Astrocyte of the hippocampus (primary cell): Measurements from ENCODE around the gene ZNF148.
A peak's percentile ranks its signal among the peaks of the same experiment; 100 is the strongest.
"Not testable (repeated sequence)": the region's sequence is repeated elsewhere in the genome, so short reads cannot be mapped to it uniquely, and the experiment has no call there.

Source experiments
- DNase-seq: peaks from one replicate; pipeline ENCODE4 v3.0.0; 2011; ENCODE audit warnings: low read depth, low spot score

The ZNF148 gene

DNA sequence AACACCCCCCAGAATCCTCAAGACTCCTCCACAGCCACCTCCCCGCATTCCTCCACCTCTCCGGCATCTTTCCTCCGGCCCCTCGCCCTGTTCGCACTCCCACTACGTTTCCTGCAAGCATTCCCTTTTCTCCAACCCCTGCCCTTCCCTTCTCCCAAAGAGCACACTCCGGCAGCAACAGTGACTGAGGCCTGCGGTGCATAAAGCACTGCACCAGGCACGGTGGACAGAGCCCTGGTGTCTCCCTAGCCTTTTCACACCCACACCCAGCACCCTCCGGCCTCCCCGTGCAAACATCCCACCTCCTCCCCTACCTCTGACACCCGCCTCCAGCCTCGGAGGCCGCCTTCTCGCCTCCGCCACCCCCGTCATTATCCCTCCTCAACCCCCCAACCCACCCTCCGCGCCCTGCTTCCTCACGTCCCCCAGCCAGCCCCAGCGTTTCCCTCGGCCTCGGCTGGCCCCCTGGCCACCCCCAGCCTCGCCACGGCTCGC, 577 bp downstream of the ZNF148 start:
- peak; percentile 69 for DNase-seq

GRCh38 chr3:125367403-125368230, 7.5 kb downstream of the ZNF148 start:
- peak; percentile 54 for DNase-seq

DNA sequence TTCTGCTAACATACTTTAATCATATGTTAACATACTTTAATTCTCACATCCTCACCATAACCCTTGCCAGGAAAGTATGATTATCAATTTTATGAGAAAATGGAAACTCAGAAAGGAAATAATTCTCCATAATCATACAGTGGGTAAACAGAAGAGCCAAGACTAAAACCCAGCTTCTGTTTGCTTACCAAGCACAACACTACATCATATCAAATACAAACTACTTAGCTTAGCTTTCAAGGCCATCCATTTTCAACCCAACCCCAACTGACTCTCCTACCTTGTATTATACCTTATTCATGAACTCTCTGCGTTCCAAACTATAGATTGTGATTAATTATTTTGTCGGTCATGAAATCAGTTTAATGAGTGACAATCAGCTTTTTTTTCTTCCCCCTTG, 9.0 kb downstream of the ZNF148 start:
- DNase-seq, result no peak

GRCh38 chr3:125359700-125360099, 15.4 kb downstream of the ZNF148 start:
- no peak for DNase-seq

- DNase-seq, result no peak
Observed at GRCh38 chr3:125358923-125359322, 16.2 kb downstream of the ZNF148 start.

DNA sequence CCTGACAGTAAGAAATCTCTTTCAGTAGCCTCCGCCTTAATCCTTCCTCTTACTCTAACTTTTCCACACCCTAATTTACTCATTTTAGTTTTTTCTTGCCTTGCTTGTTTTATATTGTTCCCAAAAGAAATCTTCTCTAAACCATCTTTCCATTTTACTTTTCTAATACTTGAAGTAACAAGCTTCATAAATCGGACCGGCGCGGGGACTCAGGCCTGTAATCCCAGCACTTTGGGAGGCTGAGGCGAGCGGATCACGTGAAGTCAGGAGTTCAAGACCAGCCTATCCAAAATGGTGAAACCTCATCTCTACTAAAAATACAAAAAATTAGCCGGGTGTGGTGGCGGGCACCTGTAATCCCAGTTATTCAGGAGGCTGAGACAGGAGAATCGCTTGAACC, 17.3 kb downstream of the ZNF148 start:
- no peak for DNase-seq

GRCh38 chr3:125357032-125357658, 18.0 kb downstream of the ZNF148 start:
- DNase-seq, result peak; percentile 63

DNA sequence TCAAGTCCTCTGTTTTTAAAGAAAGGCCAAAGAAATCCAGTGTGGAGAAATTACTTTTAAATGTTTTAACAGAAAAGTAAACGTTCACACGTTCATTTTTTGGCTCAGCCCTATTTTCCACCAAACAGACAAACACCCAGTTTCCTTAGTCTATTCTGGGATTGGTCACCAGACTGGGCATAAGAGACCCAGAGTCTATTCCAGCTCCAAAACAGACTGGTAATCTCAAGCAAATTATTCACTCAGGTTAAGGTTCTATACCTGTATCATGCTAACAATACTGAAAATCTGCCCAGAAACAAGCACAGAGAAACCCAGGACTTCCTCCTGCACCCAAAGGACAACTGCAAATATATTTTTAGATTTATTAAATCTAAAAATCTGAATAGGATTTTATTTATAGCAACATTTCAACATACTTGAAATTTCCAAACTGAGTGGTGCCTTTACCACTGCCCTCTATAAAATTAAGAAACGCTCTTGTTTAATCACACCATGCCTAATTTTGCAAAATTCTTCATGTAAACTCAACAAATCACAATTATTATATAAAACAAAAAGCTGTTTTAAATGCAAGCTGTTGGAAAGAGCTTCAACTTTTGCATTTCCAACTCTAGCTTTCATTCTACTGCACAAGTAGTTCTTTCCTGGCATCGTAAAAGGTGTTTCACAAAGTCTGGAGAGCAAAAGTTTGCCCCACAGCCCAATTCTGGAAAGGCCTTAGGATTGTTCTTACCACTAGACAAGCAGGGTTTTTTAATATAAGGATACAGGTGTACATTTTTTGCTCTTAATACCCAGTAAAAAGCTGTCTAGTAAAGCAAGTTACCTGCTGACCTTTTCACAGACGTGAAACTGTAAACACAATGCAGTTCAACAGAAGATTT, 18.7 kb downstream of the ZNF148 start:
- DNase-seq, result no peak

DNA sequence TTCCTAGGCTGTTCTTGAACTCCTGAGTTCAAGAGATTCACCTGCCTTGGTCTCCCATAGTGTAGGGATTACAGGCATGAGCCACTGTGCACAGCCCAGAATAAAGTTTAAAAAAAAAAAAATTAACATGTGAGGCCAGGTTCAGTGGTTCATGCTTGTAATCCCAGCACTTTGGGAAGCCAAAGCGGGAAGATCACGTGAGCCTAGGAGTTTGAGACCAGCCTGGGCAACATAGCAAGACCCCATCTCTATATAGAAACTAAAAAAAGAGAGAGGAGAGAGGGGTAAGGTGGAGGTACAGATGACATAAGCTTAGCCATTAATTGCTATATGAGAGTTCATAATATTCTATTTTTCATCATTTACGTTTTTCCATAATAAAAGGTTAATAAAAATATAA, 21.5 kb downstream of the ZNF148 start:
- no peak for DNase-seq

DNA sequence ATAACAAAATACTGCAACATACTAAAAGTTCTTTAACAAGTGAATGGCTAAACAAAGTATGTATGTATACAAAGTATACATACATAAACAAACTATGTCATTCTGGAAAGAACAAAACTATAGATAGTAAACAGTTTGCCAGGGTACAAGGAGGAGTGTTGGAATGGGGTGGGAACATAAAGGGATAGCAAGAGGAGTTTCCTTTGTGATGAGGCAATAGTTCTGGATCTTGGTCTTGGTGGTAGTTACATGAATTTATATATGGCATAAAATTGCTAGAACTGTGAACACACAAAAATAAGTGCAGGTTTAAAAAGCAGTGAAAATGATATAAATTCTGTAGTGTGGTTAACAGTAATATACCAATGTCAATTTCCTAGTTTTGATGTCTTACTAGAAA, 22.0 kb downstream of the ZNF148 start:
- DNase-seq, result no peak

DNA sequence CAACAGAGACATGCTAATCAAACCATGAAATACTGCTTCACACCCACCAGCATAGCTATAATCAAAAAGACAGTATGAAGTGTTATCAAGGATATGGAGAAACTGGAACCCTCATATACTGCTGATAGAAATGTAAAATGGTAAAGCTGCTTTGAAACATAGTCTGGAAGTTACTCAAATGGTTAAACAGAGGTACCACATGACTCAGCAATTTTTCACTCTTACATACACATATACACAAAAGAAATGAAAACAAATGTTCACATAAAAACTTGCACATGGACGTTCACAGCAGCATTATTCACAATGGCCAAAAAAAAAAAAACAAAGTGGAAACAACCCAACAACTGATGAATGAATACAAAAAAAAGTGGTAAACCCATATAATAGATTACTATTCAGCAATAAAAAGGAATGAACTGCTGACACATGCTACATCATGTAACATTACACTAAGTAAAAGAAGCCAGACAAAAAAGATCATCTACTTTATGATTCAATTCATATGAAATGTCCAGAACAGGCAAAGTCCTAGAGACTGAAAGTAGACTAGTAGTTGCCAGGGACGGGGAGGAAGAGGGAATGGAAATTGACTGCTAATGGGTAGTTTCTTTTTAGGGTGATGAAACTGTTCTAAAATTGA, 23.2 kb downstream of the ZNF148 start:
- DNase-seq, result no peak

DNA sequence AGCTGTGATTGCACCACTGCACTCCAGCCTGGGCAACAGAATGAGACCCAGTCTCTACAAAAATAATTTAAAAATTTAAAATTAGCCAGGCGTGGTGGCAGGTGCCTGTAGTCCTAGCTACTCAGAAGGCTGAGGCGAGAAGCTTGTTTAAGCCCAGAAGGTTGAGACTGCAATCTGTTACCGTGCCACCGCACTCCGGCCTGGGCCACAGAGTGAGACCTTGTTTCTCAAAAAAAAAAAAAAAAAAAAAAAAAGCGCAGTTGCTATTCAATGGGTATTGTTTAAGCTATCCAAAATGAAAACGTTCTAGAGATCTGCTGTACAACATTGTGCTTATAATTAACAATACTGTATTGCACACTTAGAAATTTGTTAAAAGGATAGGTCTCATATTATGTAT, 24.0 kb downstream of the ZNF148 start:
- no peak for DNase-seq

GRCh38 chr3:125350597-125350996, 24.5 kb downstream of the ZNF148 start:
- DNase-seq, result no peak

DNA sequence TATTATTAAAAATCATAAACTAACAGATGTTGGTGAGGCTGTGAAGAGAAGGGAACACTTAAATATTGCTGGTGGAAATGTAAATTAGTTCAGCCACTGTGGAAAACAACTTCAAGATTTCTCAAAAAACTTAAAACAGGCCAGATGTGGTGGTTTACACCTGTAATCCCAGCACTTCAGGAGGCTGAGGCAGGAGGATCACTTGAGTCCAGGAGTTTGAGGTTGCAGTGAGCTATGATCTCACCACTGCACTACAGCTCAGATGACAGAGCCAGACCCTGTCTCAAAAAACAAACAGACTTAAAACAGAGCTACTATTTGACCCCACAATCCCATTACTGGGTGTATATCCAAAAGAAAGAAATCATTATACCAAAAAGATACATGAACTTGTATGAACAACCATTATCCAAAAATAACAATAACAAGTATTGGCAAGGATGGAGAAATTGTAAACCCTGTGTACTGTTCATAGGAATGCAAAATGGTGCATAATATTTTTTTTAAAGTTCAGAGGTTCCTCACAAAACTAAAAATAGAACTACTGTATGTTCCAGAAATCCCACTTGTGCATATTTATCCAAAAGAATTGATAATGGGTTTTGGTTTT, 25.5 kb downstream of the ZNF148 start:
- DNase-seq, result no peak

DNA sequence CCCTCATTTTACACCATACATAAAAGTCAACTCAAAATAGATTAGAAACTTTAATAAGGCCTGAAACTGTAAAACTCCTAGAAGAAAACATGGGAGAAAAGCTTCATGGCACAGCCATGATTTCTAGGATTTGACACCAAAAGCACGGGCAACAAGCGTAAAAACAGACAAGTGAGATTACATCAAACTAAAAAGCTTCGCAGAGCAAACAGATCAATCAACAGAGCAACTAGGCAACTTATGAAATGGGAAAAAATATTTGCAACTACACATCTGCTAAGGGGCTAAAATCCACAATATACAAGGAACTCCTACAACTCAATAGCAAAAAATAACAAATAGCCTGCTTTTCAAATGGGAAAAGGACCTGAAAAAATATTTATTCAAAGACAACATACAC, 26.1 kb downstream of the ZNF148 start:
- DNase-seq, result no peak

DNA sequence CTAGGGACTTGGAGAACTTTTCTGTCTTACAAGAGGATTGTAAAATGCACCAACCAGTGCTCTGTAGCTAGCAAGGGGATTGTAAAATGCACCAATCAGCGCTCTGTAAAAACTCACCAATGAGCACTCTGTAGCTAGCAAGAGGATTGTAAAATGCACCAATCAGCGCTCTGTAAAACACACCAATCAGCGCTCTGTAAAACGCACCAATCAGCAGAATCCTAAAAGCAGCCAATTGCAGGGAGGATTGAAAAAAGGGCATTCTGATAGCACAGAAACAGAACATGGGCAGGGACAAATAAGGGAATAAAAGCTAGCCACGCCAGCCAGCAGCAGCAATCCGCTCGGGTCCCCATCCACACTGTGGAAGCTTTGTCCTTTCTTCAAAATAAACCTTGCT, 31.8 kb downstream of the ZNF148 start:
- not testable (repeated sequence) for DNase-seq

DNA sequence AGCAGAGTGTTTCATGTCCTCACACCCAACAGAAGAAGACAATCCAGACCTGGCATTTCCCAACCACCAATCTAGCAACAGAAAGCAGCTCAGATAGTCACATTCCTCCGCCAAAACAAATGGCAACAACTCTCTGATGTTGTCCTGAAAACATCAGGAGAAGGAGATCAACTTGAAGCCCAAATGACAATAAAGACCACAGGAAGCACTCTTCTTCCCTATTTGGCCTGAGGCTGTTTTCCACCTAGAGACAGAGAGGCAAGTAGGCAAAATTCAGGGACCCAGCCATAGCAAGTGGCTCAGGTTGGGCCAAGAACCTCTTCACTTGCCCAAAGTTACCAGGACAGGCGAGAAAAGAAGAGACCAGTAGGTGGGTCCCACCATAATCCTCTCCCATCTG, 35.0 kb downstream of the ZNF148 start:
- DNase-seq, result no peak

GRCh38 chr3:125337506-125337905, 37.6 kb downstream of the ZNF148 start:
- no peak for DNase-seq

- no peak for DNase-seq
Observed at GRCh38 chr3:125334675-125335560, 40.2 kb downstream of the ZNF148 start.

DNA sequence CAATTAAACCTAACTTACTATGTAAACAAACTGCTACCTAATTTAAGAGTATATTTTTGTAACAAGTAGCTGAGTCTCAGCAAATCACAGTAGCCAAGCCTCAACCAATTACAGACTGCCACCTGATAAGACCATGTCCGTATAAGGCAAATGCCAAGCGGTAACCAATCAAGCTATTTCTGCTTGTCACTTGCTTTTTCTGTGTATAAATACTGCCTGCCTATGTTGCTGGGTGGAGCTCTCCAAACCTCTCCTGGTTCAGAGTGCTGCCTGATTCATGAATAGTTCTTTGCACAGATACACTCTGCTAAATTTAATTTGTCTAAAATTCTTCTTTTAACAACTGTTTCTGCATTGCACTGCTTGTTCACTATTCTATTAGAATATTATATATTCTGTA, 42.6 kb downstream of the ZNF148 start:
- no peak for DNase-seq
